NCI-H748 (cell line): ENCODE measurements around the gene PTPN14.

Experiments used
- DNase-seq: peaks from one replicate; lab custom pipeline; 2025; ENCODE audit not compliant: unreplicated experiment; lab: John Stamatoyannopoulos, UW

PTPN14 gene

DNA sequence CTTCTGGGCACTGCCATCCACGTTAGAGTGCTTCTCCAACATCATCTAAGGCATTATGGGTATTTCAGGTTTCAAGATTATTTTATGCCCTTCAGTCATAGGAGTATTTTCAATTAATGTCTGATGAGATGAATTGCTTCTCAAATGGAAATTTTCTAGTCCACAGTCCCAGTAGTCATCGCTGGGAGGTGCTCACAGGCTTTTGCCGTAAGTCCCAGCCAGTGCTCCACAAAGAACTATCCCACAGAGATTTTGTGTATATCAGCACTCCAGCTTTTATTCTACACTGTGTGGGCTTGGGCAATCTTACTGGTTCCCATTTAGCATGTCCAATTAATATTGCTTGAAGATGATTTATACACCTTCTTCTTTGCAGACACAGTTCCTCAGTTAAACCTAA is 209.5 kb downstream of the PTPN14 start:
- no peak for DNase-seq

GRCh38 chr1:214341459-214341858 is 209.9 kb downstream of the PTPN14 start:
- DNase-seq: no peak

GRCh38 chr1:214338212-214338611 is 213.2 kb downstream of the PTPN14 start:
- DNase-seq: no peak

GRCh38 chr1:214337511-214337910 is 213.9 kb downstream of the PTPN14 start:
- no peak for DNase-seq

GRCh38 chr1:214337015-214337414 is 214.4 kb downstream of the PTPN14 start:
- no peak for DNase-seq

- DNase-seq: no peak
These were observed 215.8 kb downstream of the PTPN14 start for GRCh38 chr1:214335567-214335966.

DNA sequence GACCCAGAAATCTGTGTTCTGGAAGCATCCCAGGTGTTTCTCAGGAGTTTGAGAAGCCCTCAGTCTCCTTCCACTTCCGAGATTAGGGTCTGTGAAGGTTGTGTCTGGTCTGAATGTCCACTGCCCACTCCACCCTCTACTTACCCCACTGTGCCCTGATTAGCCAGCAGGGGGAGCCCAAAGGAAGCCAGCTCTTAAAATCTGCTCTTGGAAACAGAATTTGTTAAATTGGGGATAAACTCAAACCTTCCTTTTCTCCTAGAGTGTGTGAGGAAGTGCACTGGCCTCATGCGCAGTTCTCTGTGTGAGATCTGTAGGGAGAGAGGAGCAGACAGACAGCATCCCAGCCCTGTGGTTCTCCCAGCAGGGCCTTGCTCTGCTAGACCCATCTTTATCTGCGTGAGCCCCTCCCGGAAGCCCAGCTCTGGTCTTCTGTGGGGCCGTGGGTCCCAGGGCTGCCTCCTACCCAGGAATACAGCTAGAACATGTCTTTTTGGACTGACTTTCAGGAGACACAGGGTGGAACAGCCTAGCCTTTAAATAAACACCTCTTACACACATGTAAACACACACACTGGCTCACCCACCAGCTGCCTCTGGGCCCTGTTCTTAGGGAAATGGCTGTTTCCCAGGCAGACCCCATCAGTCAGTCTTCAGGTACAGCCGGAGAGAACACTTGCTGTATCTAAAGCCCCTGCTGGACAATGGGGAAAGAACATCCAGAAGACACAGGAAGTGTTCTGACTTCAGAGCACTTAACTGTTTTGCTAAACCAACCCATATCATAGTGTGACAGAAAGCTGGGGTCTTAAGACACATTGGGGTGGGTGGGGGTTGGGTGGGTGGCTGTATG is 218.2 kb downstream of the PTPN14 start:
- peak; percentile 22 for DNase-seq

- DNase-seq: peak; percentile 33
These were observed 219.5 kb downstream of the PTPN14 start for GRCh38 chr1:214331827-214332423.

GRCh38 chr1:214331180-214331579 is 220.2 kb downstream of the PTPN14 start:
- DNase-seq: no peak

- no peak for DNase-seq
These were observed 220.7 kb downstream of the PTPN14 start for GRCh38 chr1:214330715-214331114.

DNA sequence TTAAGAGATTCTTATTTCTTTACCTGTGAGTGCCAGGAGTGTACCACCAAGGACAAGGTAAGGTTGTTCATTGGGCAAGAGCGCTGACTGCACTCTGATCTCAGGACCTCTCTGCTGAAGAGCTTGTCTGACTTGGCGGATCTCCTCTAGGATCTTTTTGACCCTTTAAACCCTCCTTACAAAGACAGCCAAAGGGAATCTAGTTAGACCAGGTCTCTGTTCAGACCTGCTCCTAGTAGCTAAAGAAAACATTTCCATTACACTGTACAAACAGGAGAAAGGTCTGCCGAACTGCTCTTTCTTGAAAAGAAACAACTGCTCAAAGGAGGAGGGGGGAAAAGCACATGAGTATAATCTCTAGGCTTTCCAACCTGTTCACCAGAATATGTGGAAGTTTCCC is 221.2 kb downstream of the PTPN14 start:
- DNase-seq: no peak

- DNase-seq: no peak
These were observed 221.8 kb downstream of the PTPN14 start for GRCh38 chr1:214329470-214330220.

GRCh38 chr1:214328770-214329469 is 222.5 kb downstream of the PTPN14 start:
- peak; percentile 77 for DNase-seq

GRCh38 chr1:214327514-214327913 is 223.9 kb downstream of the PTPN14 start:
- no peak for DNase-seq

- no peak for DNase-seq
These were observed 225.0 kb downstream of the PTPN14 start for GRCh38 chr1:214326406-214326805.

GRCh38 chr1:214324896-214325800 is 226.3 kb downstream of the PTPN14 start:
- DNase-seq: no peak

DNA sequence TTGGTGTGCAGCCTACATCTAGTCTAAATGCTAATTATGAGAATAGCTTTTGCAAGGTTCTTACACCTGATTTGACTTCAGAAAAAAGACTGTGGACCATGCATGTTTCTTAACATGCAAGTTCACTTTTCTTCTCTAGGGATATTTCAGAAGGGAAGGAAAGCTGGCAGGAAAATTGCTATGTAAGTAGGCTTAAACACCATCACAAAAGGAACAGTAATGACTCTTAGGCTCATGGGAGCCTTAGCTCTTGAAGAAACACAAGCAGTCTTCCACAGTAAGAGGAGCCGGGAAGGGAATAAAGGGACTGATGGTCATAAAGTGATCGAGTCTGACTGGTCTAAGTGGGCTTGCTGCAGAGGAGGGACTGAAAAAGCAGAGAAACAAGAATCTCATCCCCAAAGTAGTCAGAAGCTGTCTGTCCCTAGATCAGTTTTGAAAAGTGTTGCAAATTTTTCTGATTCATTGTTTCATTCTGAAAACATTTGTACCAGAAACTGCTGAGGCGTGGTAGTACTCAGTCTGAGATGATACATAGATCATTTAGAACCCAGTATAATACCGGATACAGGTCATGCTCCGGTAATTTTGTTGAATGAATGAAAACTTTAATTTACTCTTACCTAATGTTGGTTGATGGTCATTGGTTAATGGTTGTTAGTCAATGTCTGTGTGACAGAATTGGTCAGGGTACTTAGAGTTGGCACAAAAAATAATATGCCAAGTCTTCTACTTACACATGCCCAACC is 229.5 kb downstream of the PTPN14 start:
- no peak for DNase-seq

DNA sequence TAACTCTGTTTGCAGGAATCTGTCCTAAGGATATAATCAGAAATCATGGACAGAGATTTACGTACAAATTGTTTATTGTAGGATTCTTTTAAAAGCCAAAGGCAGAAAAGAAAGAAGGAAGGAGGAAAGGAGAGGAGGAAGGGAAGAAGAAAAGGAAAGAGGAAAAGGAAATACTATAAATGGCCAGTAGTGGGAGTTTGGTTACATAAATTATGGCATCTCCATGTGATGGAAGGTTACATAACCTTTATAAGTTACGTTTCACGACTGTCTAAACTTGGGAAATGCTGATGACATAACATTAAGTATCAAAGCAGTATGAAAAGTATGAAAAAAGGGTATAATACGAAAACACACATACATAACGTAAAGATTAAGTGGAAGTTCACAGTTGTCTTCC is 231.5 kb downstream of the PTPN14 start:
- no peak for DNase-seq

DNA sequence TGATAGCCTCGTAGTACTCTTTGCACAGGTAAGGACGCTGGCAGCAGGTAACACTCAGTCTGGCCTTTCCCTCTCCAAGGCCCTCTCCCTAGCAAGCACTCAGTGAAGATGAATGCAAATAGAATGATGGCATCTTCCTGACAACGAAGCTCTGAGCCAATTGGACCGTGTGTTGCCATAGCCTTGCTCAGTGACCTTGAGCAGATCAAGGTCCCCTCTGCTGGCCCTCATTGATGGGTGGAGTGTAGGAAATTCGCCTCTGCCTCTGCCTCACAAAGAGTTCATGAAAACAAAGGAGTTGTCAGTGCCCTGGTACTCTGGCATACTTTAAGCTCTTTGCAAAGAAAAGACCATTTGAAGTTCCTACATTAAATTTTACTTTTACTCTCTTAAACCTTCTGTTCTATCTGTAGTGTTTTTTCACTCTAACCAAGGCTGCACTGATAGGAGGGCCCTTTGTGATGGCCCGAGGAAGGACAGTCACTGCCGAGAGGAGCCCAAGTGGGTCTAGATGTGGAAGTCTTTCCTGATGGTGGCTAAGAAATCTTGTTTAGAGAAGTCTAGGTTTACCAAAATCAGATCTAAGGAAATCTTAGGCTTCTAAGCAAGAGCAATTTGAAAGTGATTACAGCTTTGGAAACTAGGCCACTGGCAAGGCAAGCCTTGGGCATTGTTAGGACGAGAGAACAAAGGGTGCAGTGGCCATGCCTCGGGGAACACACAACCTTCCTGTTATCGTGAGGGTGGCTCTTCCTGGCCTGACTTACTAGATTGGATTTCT is 232.3 kb downstream of the PTPN14 start:
- no peak for DNase-seq
